ENCODE data around the gene OR13C2. TPM values are rescaled to one million over a fixed set of nuclear protein-coding genes. Genes with fewer than 3 reads are reported as not detected.
"Not testable (repeated sequence)": the region's sequence is repeated elsewhere in the genome, so short reads cannot be mapped to it uniquely, and the experiment has no call there.

The OR13C2 gene
- polyA plus RNA-seq (2012; rRNA removed), result not detected in 2 replicates
- not detected in 2 replicates for polyA plus RNA-seq (2012; cell fraction: cytosol; rRNA removed)
- polyA plus RNA-seq (2012; cell fraction: nucleus; rRNA removed), result not detected in 2 replicates

GRCh38 chr9:104605527-104605926 lies at the start of gene OR13C2:
Gene OR13C2 (minus strand): TSS chr9:104605627. CDS start chr9:104605627, 0 bp downstream.
- H3K4me3 ChIP-seq (ENCODE audit: low read depth in 2 of 2, low read length in 1 of 2); DNase-seq; H3F3A ChIP-seq (replicated peaks; ENCODE audit: insufficient read depth); H3K36me3 ChIP-seq (replicated peaks in 1 of 2; ENCODE audit: control insufficient read depth in 1 of 2, insufficient read depth in 2 of 2, low read length in 1 of 2); H3K9me2 ChIP-seq; H3K4me2 ChIP-seq; H3K27ac ChIP-seq (ENCODE audit: low read depth in 2 of 2, low read length in 1 of 2); CTCF ChIA-PET; H3K27me3 ChIP-seq (ENCODE audit: insufficient read depth); H3K9me3 ChIP-seq; H4K20me1 ChIP-seq (ENCODE audit: insufficient read depth); H3K79me2 ChIP-seq (ENCODE audit: insufficient read depth); H2AFZ ChIP-seq (ENCODE audit: low read depth); H3K9ac ChIP-seq; H3K4me1 ChIP-seq (ENCODE audit: control insufficient read depth in 1 of 2, insufficient read depth in 2 of 2, low read depth in 1 of 2, low read length in 1 of 2); POLR2A ChIA-PET: not testable (repeated sequence)
- WGBS (ENCODE audit: low lambda C conversion rate), result 3% methylated on average over 1 of the region's 1 CpG

GRCh38 chr9:104635456-104635855 lies 30.0 kb upstream of the OR13C2 start:
- Histone ChIP-seq H3K4me1 (ENCODE audit: control insufficient read depth in 1 of 2, insufficient read depth in 2 of 2, low read depth in 1 of 2, low read length in 1 of 2) (no peaks in the 10 kb centered on the region), H3K27ac (ENCODE audit: low read depth in 2 of 2, low read length in 1 of 2) (no peak overlapping the region), H2AFZ (ENCODE audit: low read depth) (no peak overlapping the region), H3F3A (replicated peaks; ENCODE audit: insufficient read depth) (no peaks in the 10 kb centered on the region), H3K4me3 (ENCODE audit: low read depth in 2 of 2, low read length in 1 of 2) (no peak overlapping the region), H3K79me2 (ENCODE audit: insufficient read depth) (no peaks in the 10 kb centered on the region), H3K9ac (no peak overlapping the region), H3K27me3 (ENCODE audit: insufficient read depth) (no peaks in the 10 kb centered on the region; the same call in 1 of the 2 replicates), H3K4me2 (no peak overlapping the region), H3K36me3 (replicated peaks in 1 of 2; ENCODE audit: control insufficient read depth in 1 of 2, insufficient read depth in 2 of 2, low read length in 1 of 2) (no peaks in the 10 kb centered on the region), H4K20me1 (ENCODE audit: insufficient read depth) (no peaks in the 10 kb centered on the region), H3K9me2 (no peaks in the 10 kb centered on the region), H3K9me3 (no peaks in the 10 kb centered on the region)
- POLR2A ChIA-PET, result no interaction called here
- DNase-seq, result no peak
- CTCF ChIA-PET, result no interaction called here
- no peak for TF ChIP-seq EP300 (IDR thresholded peaks at IDR 0.05; ENCODE audit: borderline replicate concordance in 1 of 2, low read depth in 1 of 2, low read length in 1 of 2)
- TF ChIP-seq FOSL2 (IDR thresholded peaks at IDR 0.05; ENCODE audit: borderline replicate concordance, low read depth), result no peak
- no peak for TF ChIP-seq GATA2 (CRISPR knock-in tag; IDR thresholded peaks at IDR 0.05)
- TF ChIP-seq, protein P1, sequence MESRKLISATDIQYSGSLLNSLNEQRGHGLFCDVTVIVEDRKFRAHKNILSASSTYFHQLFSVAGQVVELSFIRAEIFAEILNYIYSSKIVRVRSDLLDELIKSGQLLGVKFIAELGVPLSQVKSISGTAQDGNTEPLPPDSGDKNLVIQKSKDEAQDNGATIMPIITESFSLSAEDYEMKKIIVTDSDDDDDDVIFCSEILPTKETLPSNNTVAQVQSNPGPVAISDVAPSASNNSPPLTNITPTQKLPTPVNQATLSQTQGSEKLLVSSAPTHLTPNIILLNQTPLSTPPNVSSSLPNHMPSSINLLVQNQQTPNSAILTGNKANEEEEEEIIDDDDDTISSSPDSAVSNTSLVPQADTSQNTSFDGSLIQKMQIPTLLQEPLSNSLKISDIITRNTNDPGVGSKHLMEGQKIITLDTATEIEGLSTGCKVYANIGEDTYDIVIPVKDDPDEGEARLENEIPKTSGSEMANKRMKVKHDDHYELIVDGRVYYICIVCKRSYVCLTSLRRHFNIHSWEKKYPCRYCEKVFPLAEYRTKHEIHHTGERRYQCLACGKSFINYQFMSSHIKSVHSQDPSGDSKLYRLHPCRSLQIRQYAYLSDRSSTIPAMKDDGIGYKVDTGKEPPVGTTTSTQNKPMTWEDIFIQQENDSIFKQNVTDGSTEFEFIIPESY (IDR thresholded peaks at IDR 0.05; ENCODE audit: borderline replicate concordance, low read depth), result no peak
- TF ChIP-seq FOXM1 (IDR thresholded peaks at IDR 0.05; ENCODE audit: low read depth), result no peak
- TF ChIP-seq MEF2A (IDR thresholded peaks at IDR 0.05; ENCODE audit: borderline replicate concordance, low read depth), result no peak
- TF ChIP-seq, protein P2, sequence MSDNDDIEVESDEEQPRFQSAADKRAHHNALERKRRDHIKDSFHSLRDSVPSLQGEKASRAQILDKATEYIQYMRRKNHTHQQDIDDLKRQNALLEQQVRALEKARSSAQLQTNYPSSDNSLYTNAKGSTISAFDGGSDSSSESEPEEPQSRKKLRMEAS (IDR thresholded peaks at IDR 0.05; ENCODE audit: low read depth), result no peak
- TF ChIP-seq TCF12 (IDR thresholded peaks at IDR 0.05), result no peak
- no peak for TF ChIP-seq NFIC (IDR thresholded peaks at IDR 0.05; ENCODE audit: borderline replicate concordance)
- TF ChIP-seq, protein P3, sequence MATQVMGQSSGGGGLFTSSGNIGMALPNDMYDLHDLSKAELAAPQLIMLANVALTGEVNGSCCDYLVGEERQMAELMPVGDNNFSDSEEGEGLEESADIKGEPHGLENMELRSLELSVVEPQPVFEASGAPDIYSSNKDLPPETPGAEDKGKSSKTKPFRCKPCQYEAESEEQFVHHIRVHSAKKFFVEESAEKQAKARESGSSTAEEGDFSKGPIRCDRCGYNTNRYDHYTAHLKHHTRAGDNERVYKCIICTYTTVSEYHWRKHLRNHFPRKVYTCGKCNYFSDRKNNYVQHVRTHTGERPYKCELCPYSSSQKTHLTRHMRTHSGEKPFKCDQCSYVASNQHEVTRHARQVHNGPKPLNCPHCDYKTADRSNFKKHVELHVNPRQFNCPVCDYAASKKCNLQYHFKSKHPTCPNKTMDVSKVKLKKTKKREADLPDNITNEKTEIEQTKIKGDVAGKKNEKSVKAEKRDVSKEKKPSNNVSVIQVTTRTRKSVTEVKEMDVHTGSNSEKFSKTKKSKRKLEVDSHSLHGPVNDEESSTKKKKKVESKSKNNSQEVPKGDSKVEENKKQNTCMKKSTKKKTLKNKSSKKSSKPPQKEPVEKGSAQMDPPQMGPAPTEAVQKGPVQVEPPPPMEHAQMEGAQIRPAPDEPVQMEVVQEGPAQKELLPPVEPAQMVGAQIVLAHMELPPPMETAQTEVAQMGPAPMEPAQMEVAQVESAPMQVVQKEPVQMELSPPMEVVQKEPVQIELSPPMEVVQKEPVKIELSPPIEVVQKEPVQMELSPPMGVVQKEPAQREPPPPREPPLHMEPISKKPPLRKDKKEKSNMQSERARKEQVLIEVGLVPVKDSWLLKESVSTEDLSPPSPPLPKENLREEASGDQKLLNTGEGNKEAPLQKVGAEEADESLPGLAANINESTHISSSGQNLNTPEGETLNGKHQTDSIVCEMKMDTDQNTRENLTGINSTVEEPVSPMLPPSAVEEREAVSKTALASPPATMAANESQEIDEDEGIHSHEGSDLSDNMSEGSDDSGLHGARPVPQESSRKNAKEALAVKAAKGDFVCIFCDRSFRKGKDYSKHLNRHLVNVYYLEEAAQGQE (IDR thresholded peaks at IDR 0.05; ENCODE audit: low read depth, low read length), result no peak
- no peak for TF ChIP-seq TEAD4 (IDR thresholded peaks at IDR 0.05; ENCODE audit: borderline replicate concordance, insufficient read depth)
- TF ChIP-seq NRF1 (IDR thresholded peaks at IDR 0.05; ENCODE audit: low read depth, low read length), result no peak
